Measurements from ENCODE around the gene KIF18B. TPM values are rescaled to one million over a fixed set of nuclear protein-coding genes. Genes with fewer than 3 reads are reported as not detected.

The KIF18B gene
- total and polyA plus RNA-seq, 10 of the 15 experiments (the other 5 are each of a cell fraction or from before 2014, with no cell fraction given) = 2.8 to 46.2 (median 20.5) TPM

DNA sequence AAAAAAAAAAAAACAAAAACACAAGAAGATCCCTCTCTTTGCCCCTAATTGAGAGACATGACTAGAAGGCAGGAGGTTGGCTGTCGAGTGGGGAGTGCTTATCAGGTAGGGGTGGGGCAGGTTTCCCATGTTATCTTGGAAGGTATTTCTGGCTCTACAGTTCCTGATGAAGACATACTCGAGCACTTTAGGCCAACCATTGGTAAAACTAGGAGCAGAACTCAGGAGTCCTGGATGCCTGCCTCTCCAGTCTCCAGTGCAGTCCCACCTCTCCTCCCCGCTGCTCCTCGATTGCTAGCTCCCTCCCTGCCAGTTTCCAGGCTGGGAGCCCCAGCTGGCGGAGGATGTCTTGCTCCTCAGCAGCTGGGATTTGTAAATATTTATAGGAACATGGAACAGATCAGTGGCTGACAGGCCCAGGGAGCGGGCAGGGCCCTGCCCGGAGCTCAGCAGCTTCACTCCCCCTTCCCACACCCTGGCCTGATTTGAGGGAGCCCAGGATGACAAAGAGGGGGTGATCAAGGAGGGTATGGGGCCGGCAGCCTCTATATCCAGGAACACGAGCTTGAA, 31.9 kb upstream of the KIF18B start:
- WGBS (ENCODE audit: insufficient coverage, insufficient replicate concordance, low lambda C conversion rate, missing lambda C conversion rate) = 26% methylated on average over 9 of the region's 9 CpGs
- ChIA-PET POLR2A (no interaction called here), RAD21 (ENCODE audit: unreplicated experiment) (interaction anchor here (1.4 kb wide), 1 partner anchor 12 kb away, joined by 3 read pairs; no protein-coding TSS in a partner anchor), SMC1A (ENCODE audit: uncharacterized antibody, unreplicated experiment) (no interaction called here), CTCF (interaction anchor here (0.8 kb wide), 1 partner anchor 43 kb away, joined by 3 read pairs; no protein-coding TSS in a partner anchor)
- H3K27ac ChIP-seq (ENCODE audit: control insufficient read depth, insufficient read depth) = no peak overlapping the region
- TF ChIP-seq NFYA (IDR thresholded peaks at IDR 0.05; ENCODE audit: borderline replicate concordance, low read depth, low read length) (no peak), RCOR1 (conservative IDR thresholded peaks at IDR 0.05; ENCODE audit: low read depth, low read length) (no peak), NFXL1 (IDR thresholded peaks at IDR 0.05; ENCODE audit: borderline replicate concordance) (no peak)
- TF ChIP-seq, protein P1, sequence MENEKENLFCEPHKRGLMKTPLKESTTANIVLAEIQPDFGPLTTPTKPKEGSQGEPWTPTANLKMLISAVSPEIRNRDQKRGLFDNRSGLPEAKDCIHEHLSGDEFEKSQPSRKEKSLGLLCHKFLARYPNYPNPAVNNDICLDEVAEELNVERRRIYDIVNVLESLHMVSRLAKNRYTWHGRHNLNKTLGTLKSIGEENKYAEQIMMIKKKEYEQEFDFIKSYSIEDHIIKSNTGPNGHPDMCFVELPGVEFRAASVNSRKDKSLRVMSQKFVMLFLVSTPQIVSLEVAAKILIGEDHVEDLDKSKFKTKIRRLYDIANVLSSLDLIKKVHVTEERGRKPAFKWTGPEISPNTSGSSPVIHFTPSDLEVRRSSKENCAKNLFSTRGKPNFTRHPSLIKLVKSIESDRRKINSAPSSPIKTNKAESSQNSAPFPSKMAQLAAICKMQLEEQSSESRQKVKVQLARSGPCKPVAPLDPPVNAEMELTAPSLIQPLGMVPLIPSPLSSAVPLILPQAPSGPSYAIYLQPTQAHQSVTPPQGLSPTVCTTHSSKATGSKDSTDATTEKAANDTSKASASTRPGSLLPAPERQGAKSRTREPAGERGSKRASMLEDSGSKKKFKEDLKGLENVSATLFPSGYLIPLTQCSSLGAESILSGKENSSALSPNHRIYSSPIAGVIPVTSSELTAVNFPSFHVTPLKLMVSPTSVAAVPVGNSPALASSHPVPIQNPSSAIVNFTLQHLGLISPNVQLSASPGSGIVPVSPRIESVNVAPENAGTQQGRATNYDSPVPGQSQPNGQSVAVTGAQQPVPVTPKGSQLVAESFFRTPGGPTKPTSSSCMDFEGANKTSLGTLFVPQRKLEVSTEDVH (IDR thresholded peaks at IDR 0.05; ENCODE audit: low read depth, partially characterized antibody) = no peak
- H3K79me2 ChIP-seq (ENCODE audit: control insufficient read depth, insufficient read depth, low read length) = no peaks in the 10 kb centered on the region
- no peak overlapping the region for H3K9ac ChIP-seq (ENCODE audit: control insufficient read depth, insufficient read depth, low read length)
- no peak overlapping the region for H3K4me3 ChIP-seq
- no peak for ATAC-seq
- BruUV-seq (replicated peaks) = no TSS peak
- no peak overlapping the region for H2AFZ ChIP-seq (ENCODE audit: control insufficient read depth, low read depth, low read length)
- no peak overlapping the region for H3K4me2 ChIP-seq (ENCODE audit: control insufficient read depth, insufficient read depth)
- no peak for DNase-seq (ENCODE audit: low read depth, low spot score)
- no peaks in the 10 kb centered on the region for H4K20me1 ChIP-seq (ENCODE audit: control insufficient read depth, insufficient read depth)
- intact Hi-C loops (cut with micrococcal nuclease; ENCODE audit: unreplicated experiment) (no loop called here), in situ Hi-C loops (cut with MboI) (no loop called here)
- H3K36me3 ChIP-seq (ENCODE audit: control insufficient read depth in 2 of 2, insufficient read depth in 2 of 2, low read length in 1 of 2) = no peaks in the 10 kb centered on the region
- FAIRE-seq = no peak
- H3K27me3 ChIP-seq (replicated peaks in 1 of 2; ENCODE audit: control insufficient read depth in 2 of 2, insufficient read depth in 2 of 2, low read length in 1 of 2) = peaks cover 5% of the 10 kb centered on the region in 2 experiments; a peak in 3 of 4 replicates
- H3K9me3 ChIP-seq (replicated peaks; ENCODE audit: control insufficient read depth, insufficient read depth, low read length) = no peaks in the 10 kb centered on the region; the same call in 2 of the 3 replicates
- H3K4me1 ChIP-seq (ENCODE audit: control insufficient read depth, insufficient read depth, low read length) = no peaks in the 10 kb centered on the region; the same call in 1 of the 2 replicates

Data from GM12878 (cell line).